ENCODE results near the gene EPHA3. TPM values are rescaled to one million over a fixed set of nuclear protein-coding genes. Genes with fewer than 3 reads are reported as not detected.

Gene EPHA3
- total and polyA plus RNA-seq, 2 donors (not counting 3 experiments of a cell fraction or from before 2014, with no cell fraction given) = not detected

DNA sequence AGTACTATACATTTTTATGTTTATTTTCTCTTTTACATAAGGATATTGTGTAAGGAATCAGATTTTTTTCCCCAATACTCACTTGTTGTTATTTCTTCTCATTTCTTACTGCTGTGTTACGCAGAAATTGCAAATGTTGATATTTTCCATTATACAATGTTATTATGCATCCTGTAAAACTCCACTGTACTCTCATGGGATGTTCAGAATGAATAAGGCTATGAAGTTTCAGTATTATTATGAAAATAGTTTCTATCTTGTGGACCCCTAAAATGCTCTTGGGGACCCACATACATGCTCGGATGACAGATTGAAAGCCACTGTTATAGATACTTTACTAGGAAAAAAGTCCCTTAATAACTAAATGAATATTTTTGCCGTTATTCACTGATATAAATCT is 329.4 kb downstream of the EPHA3 start:
- Histone ChIP-seq H3K27me3 (ENCODE audit: control insufficient read depth in 2 of 2, insufficient read depth in 2 of 2, low read length in 2 of 2) (no peaks in the 10 kb centered on the region), H3K4me1 (ENCODE audit: control insufficient read depth, extremely low read depth, insufficient read depth, low read length) (no peaks in the 10 kb centered on the region), H2AFZ (ENCODE audit: low read depth, low read length) (no peak overlapping the region), H3K36me3 (ENCODE audit: control insufficient read depth in 2 of 2, extremely low read depth in 1 of 2, insufficient read depth in 2 of 2, low read length in 2 of 2) (no peaks in the 10 kb centered on the region), H3K4me2 (ENCODE audit: insufficient read depth, low read length) (no peak overlapping the region), H3K9ac (replicated peaks; ENCODE audit: extremely low read depth, insufficient read depth, low read length) (no peak overlapping the region), H3K79me2 (ENCODE audit: control insufficient read depth, insufficient read depth, low read length) (no peaks in the 10 kb centered on the region), H3K9me3 (replicated peaks; ENCODE audit: control insufficient read depth, insufficient read depth, low read length) (no peaks in the 10 kb centered on the region), H4K20me1 (replicated peaks; ENCODE audit: control insufficient read depth, extremely low read depth, insufficient read depth, low read length) (no peaks in the 10 kb centered on the region), H3K9me1 (replicated peaks; ENCODE audit: control insufficient read depth, extremely low read depth, insufficient read depth, low read length) (no peaks in the 10 kb centered on the region), H3K27ac (ENCODE audit: insufficient read depth, low read depth, low read length) (no peak overlapping the region), H3K4me3 (replicated peaks in 1 of 3; ENCODE audit: insufficient read depth in 1 of 3, low read depth in 1 of 3, low read length in 3 of 3) (no peak overlapping the region)
- CTCF ChIA-PET = no interaction called here
- no peak for FAIRE-seq
- BruUV-seq (replicated peaks) = no TSS peak
- no peak for DNase-seq (ENCODE audit: low read depth, low spot score)
- dilution Hi-C loops (cut with MboI; ENCODE audit: extremely low pct_ligation_motif_present, low sequenced_read_pairs) (no loop called here), intact Hi-C loops (cut with micrococcal nuclease) (no loop called here)
- TF ChIP-seq MYC (IDR thresholded peaks at IDR 0.05; ENCODE audit: low read depth, low read length) (no peak), GATA2 (IDR thresholded peaks at IDR 0.05; ENCODE audit: insufficient read depth, insufficient read length, low read depth, low read length) (no peak), JUN (IDR thresholded peaks at IDR 0.05; ENCODE audit: borderline replicate concordance, insufficient read depth, insufficient read length, low read depth) (no peak), EZH2 (IDR thresholded peaks at IDR 0.05; ENCODE audit: borderline replicate concordance, low read depth, low read length, severe bottlenecking) (no peak), FOS (IDR thresholded peaks at IDR 0.05; ENCODE audit: borderline replicate concordance, insufficient read depth, low read length) (no peak)
- TF ChIP-seq, protein P1, sequence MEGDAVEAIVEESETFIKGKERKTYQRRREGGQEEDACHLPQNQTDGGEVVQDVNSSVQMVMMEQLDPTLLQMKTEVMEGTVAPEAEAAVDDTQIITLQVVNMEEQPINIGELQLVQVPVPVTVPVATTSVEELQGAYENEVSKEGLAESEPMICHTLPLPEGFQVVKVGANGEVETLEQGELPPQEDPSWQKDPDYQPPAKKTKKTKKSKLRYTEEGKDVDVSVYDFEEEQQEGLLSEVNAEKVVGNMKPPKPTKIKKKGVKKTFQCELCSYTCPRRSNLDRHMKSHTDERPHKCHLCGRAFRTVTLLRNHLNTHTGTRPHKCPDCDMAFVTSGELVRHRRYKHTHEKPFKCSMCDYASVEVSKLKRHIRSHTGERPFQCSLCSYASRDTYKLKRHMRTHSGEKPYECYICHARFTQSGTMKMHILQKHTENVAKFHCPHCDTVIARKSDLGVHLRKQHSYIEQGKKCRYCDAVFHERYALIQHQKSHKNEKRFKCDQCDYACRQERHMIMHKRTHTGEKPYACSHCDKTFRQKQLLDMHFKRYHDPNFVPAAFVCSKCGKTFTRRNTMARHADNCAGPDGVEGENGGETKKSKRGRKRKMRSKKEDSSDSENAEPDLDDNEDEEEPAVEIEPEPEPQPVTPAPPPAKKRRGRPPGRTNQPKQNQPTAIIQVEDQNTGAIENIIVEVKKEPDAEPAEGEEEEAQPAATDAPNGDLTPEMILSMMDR (IDR thresholded peaks at IDR 0.05; ENCODE audit: extremely low read depth in 1 of 2, insufficient read depth in 1 of 2, low read depth in 1 of 2, low read length in 2 of 2) = no peak
- TF ChIP-seq, protein P2, sequence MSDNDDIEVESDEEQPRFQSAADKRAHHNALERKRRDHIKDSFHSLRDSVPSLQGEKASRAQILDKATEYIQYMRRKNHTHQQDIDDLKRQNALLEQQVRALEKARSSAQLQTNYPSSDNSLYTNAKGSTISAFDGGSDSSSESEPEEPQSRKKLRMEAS (IDR thresholded peaks at IDR 0.05; ENCODE audit: insufficient read depth, insufficient read length) = no peak
- POLR2A ChIA-PET = no interaction called here
